CD4-positive, alpha-beta T cell (primary cell): Measurements from ENCODE around the gene C12orf56. TPM values are rescaled to one million over a fixed set of nuclear protein-coding genes. Genes with fewer than 3 reads are reported as not detected.
A peak's percentile ranks its signal among the peaks of the same experiment; 100 is the strongest.
"Not testable (repeated sequence)": the region's sequence is repeated elsewhere in the genome, so short reads cannot be mapped to it uniquely, and the experiment has no call there.

ENCODE experiments used
- ATAC-seq: fragments of 200-7000 bp; cut with Tn5 transposase; one replicate; pipeline ENCODE4 v1.10.0; 2022; ENCODE audit warnings: mild to moderate bottlenecking; ENCODE audit not compliant: poor library complexity
- CTCF ChIA-PET: fragments of 350-600 bp; sonication (Branson Sonifier 250); formaldehyde crosslinking; loops from one replicate; lab custom pipeline; 2021; ENCODE audit warnings: antibody characterized with exemption, inconsistent platforms; lab: Charles Lee
- POLR2A ChIA-PET: fragments of 350-600 bp; sonication (Branson Sonifier 250); formaldehyde crosslinking; loops from one replicate; lab custom pipeline; 2021; ENCODE audit warnings: antibody characterized with exemption, inconsistent platforms; lab: Charles Lee
- DNase-seq, 14 experiments: peaks; one replicate each; pipeline ENCODE4 v3.0.0-alpha.2; 2013 to 2020; ENCODE audit warnings: mixed read lengths in 2 of 14
- H3K27ac ChIP-seq, 2 donors: one replicate each; pipeline versions ENCODE4 v1.5.1 to v1.7.0; 2013; ENCODE audit warnings: low read length in 2 of 2, low read depth in 1 of 2, mild to moderate bottlenecking in 1 of 2
- H3K27me3 ChIP-seq, 2 experiments: 1 replicate in 1 of 2; 2 replicates in 1 of 2; pipeline versions ENCODE4 v1.6.1 to v1.7.0; 2013; ENCODE audit warnings: low read length in 2 of 2, control low read depth in 1 of 2, mild to moderate bottlenecking in 1 of 2, moderate library complexity in 1 of 2; ENCODE audit not compliant: insufficient read depth in 2 of 2, control insufficient read depth in 1 of 2
- H3K36me3 ChIP-seq: one replicate; pipeline ENCODE4 v1.6.1; 2013; ENCODE audit warnings: low read length, control low read depth; ENCODE audit not compliant: insufficient read depth
- H3K4me1 ChIP-seq: one replicate; pipeline ENCODE4 v1.6.1; 2013; ENCODE audit warnings: low read length, control low read depth; ENCODE audit not compliant: insufficient read depth
- H3K4me3 ChIP-seq: one replicate; pipeline ENCODE4 v1.5.1; 2013; ENCODE audit warnings: mild to moderate bottlenecking, low read length, moderate library complexity
- H3K9me3 ChIP-seq, 2 experiments: 1 replicate in 1 of 2; 2 replicates in 1 of 2; pipeline versions ENCODE4 v1.6.1 to v1.7.0; 2013; ENCODE audit warnings: low read length in 2 of 2, mild to moderate bottlenecking in 2 of 2, control low read depth in 1 of 2, moderate library complexity in 1 of 2; ENCODE audit not compliant: control insufficient read depth in 1 of 2, insufficient read depth in 1 of 2
- H3K27ac Mint-ChIP-seq: one replicate; pipeline ENCODE4 v1.8.0; 2020; ENCODE audit warnings: mixed read lengths
- H3K27me3 Mint-ChIP-seq: one replicate; pipeline ENCODE4 v1.8.0; 2021; ENCODE audit warnings: mixed read lengths
- H3K36me3 Mint-ChIP-seq: one replicate; pipeline ENCODE4 v1.8.0; 2021; ENCODE audit warnings: low read depth, mixed read lengths
- H3K4me1 Mint-ChIP-seq: one replicate; pipeline ENCODE4 v1.8.0; 2021; ENCODE audit warnings: low read depth, mixed read lengths
- H3K4me3 Mint-ChIP-seq: one replicate; pipeline ENCODE4 v1.8.0; 2020; ENCODE audit warnings: mild to moderate bottlenecking, mixed read lengths
- H3K9me3 Mint-ChIP-seq: one replicate; pipeline ENCODE4 v1.8.0; 2020; ENCODE audit warnings: mixed read lengths
- CTCF ChIP-seq: fragments of 200-600 bp; IDR thresholded peaks from one replicate; pipeline ENCODE4 v1.8.0; 2022; ENCODE audit warnings: antibody characterized with exemption, mild to moderate bottlenecking
- intact Hi-C, 2 experiments: fragments of 100-400 bp; cut with DNase I in 1 of 2; cut with micrococcal nuclease in 1 of 2; formaldehyde crosslinking; loops; one replicate each; pipeline versions ENCODE4 v1.15.1 to v1.9.0; 2023 to 2025; cut with DNase I, micrococcal nuclease
- total RNA-seq, 174 experiments: library from RNA in 2 of 174; stranded (reverse) in 2 of 174; gene quantifications; one replicate each; pipeline ENCODE4 v1.2.3 and lab custom pipeline; 2021 to 2026

C12orf56 gene
- total RNA-seq, 2 experiments from 2014 or later = 0.08 to 0.17 TPM

- ATAC-seq = no peak
- intact Hi-C loops = no loop called here
Measured at GRCh38 chr12:64293654-64294364, 96.7 kb downstream of the C12orf56 start.

GRCh38 chr12:64293174-64293573 lies 97.4 kb downstream of the C12orf56 start:
- DNase-seq, H3K4me3 Mint-ChIP-seq, H3K9me3 Mint-ChIP-seq, intact Hi-C loops, H3K27ac Mint-ChIP-seq, H3K4me1 Mint-ChIP-seq, POLR2A ChIA-PET, H3K27me3 ChIP-seq, H3K27me3 Mint-ChIP-seq, H3K4me1 ChIP-seq, H3K36me3 Mint-ChIP-seq, H3K9me3 ChIP-seq, ATAC-seq, CTCF ChIA-PET, H3K36me3 ChIP-seq, H3K27ac ChIP-seq, H3K4me3 ChIP-seq: not testable (repeated sequence)

More at GRCh38 chr12:64293654-64294364, 96.7 kb downstream of the C12orf56 start:
- H3K4me3 Mint-ChIP-seq = no peak overlapping the region
- CTCF ChIA-PET = no interaction called here
- no peaks in the 10 kb centered on the region for H3K36me3 Mint-ChIP-seq
- H3K27ac ChIP-seq = no peak overlapping the region
- peaks cover 8% of the 10 kb centered on the region for H3K27me3 Mint-ChIP-seq
- no peaks in the 10 kb centered on the region for H3K4me1 ChIP-seq
- H3K4me3 ChIP-seq = no peak overlapping the region
- no peak for TF ChIP-seq CTCF
- no peaks in the 10 kb centered on the region for H3K36me3 ChIP-seq
- POLR2A ChIA-PET = no interaction called here
- peak in 2 of 14 experiments; percentile 3 to 6 for DNase-seq
- no peaks in the 10 kb centered on the region for H3K9me3 Mint-ChIP-seq
- H3K27me3 ChIP-seq = no peaks in the 10 kb centered on the region
- H3K27ac Mint-ChIP-seq = no peak overlapping the region
- no peaks in the 10 kb centered on the region for H3K9me3 ChIP-seq
- no peaks in the 10 kb centered on the region for H3K4me1 Mint-ChIP-seq

GRCh38 chr12:64286521-64286920 lies 104.0 kb downstream of the C12orf56 start:
- no peaks in the 10 kb centered on the region for H3K27me3 ChIP-seq
- no peaks in the 10 kb centered on the region for H3K4me1 Mint-ChIP-seq
- DNase-seq (no peak), ATAC-seq (no peak)
- no peak overlapping the region for H3K27ac ChIP-seq
- CTCF ChIA-PET = no interaction called here
- TF ChIP-seq CTCF = no peak
- no peaks in the 10 kb centered on the region for H3K36me3 Mint-ChIP-seq
- POLR2A ChIA-PET = no interaction called here
- H3K36me3 ChIP-seq = no peaks in the 10 kb centered on the region
- H3K4me3 Mint-ChIP-seq = no peak overlapping the region
- H3K4me3 ChIP-seq = no peak overlapping the region
- intact Hi-C loops = no loop called here
- no peaks in the 10 kb centered on the region for H3K4me1 ChIP-seq
- H3K27me3 Mint-ChIP-seq = no peaks in the 10 kb centered on the region
- no peak overlapping the region for H3K27ac Mint-ChIP-seq
- no peaks in the 10 kb centered on the region for H3K9me3 Mint-ChIP-seq
- no peaks in the 10 kb centered on the region for H3K9me3 ChIP-seq

- CTCF ChIA-PET = no interaction called here
- H3K27ac ChIP-seq = no peak overlapping the region
- POLR2A ChIA-PET = no interaction called here
- H3K36me3 ChIP-seq = no peaks in the 10 kb centered on the region
- no peaks in the 10 kb centered on the region for H3K27me3 Mint-ChIP-seq
- no peak overlapping the region for H3K27ac Mint-ChIP-seq
- intact Hi-C loops = no loop called here
- no peaks in the 10 kb centered on the region for H3K9me3 ChIP-seq
- H3K4me3 Mint-ChIP-seq = no peak overlapping the region
- no peak for TF ChIP-seq CTCF
- H3K36me3 Mint-ChIP-seq = no peaks in the 10 kb centered on the region
- H3K27me3 ChIP-seq = no peaks in the 10 kb centered on the region
- ATAC-seq (no peak), DNase-seq (no peak)
- no peaks in the 10 kb centered on the region for H3K4me1 ChIP-seq
- H3K4me1 Mint-ChIP-seq = no peaks in the 10 kb centered on the region
- no peaks in the 10 kb centered on the region for H3K9me3 Mint-ChIP-seq
- H3K4me3 ChIP-seq = no peak overlapping the region
Measured at GRCh38 chr12:64284256-64284655, 106.3 kb downstream of the C12orf56 start.
